DND-41 (cell line): Measurements from ENCODE around the gene PPP3CA.
A peak's percentile ranks its signal among the peaks of the same experiment; 100 is the strongest.

Experiments
- ATAC-seq: fragments of 200-7000 bp; cut with Tn5 transposase; 3 replicates; pipeline ENCODE4 v1.9.1; 2021; ENCODE audit warnings: low read depth; ENCODE audit not compliant: insufficient read depth
- DNase-seq: peaks from one replicate; pipeline ENCODE4 v3.0.0-alpha.2; 2020
- H2AFZ ChIP-seq: 2 replicates; pipeline ENCODE4 v1.6.0; 2012; ENCODE audit warnings: low read depth, low read length
- H3K27ac ChIP-seq: 2 replicates; pipeline ENCODE4 v1.5.1; 2012; ENCODE audit warnings: low read length, inconsistent platforms
- H3K27me3 ChIP-seq: fragments of 200-600 bp; sonication (generic); 2 replicates; pipeline ENCODE4 v1.6.0; 2012; ENCODE audit warnings: low read length, mild to moderate bottlenecking, inconsistent platforms; ENCODE audit not compliant: insufficient read depth, poor library complexity
- H3K36me3 ChIP-seq: 2 replicates; pipeline ENCODE4 v1.5.1; 2012; ENCODE audit warnings: low read length, inconsistent platforms; ENCODE audit not compliant: insufficient read depth
- H3K4me1 ChIP-seq: 2 replicates; pipeline ENCODE4 v1.5.1; 2012; ENCODE audit warnings: mild to moderate bottlenecking, low read length; ENCODE audit not compliant: insufficient read depth
- H3K4me2 ChIP-seq: 2 replicates; pipeline ENCODE4 v1.6.0; 2012; ENCODE audit warnings: mild to moderate bottlenecking, moderate library complexity, low read length, inconsistent platforms; ENCODE audit not compliant: insufficient read depth
- H3K4me3 ChIP-seq, 2 experiments: fragments of 200-600 bp in 1 of 2; shearing (Covaris generic) in 1 of 2; 2 replicates each; pipeline ENCODE4 v1.5.1; 2012 to 2016; ENCODE audit warnings: inconsistent platforms in 2 of 2, low read length in 2 of 2, mild to moderate bottlenecking in 2 of 2, low read depth in 1 of 2, moderate library complexity in 1 of 2
- H3K79me2 ChIP-seq: 2 replicates; pipeline ENCODE4 v1.6.0; 2012; ENCODE audit warnings: low read length, inconsistent platforms; ENCODE audit not compliant: insufficient read depth
- H3K9ac ChIP-seq: 2 replicates; pipeline ENCODE4 v1.6.0; 2012; ENCODE audit warnings: low read depth, mild to moderate bottlenecking, inconsistent platforms, low read length, moderate library complexity
- H3K9me3 ChIP-seq: 2 replicates; pipeline ENCODE4 v1.5.1; 2012; ENCODE audit warnings: low read length, moderate library complexity, mild to moderate bottlenecking, inconsistent platforms; ENCODE audit not compliant: insufficient read depth, severe bottlenecking
- H4K20me1 ChIP-seq: 2 replicates; pipeline ENCODE4 v1.6.0; 2012; ENCODE audit warnings: low read length; ENCODE audit not compliant: insufficient read depth
- CTCF ChIP-seq: IDR thresholded peaks from 2 replicates; pipeline ENCODE4 v1.5.1; 2012; ENCODE audit warnings: borderline replicate concordance, low read length, moderate library complexity, mild to moderate bottlenecking; ENCODE audit not compliant: poor library complexity, severe bottlenecking; ENCODE audit errors: extremely low read depth
- EZH2 ChIP-seq: IDR thresholded peaks from 3 replicates; pipeline ENCODE4 v1.6.1; 2012; ENCODE audit warnings: borderline replicate concordance, low read depth, mild to moderate bottlenecking, moderate library complexity, low read length, inconsistent platforms; ENCODE audit not compliant: severe bottlenecking

The PPP3CA gene

GRCh38 chr4:101346351-101347266, 717 bp downstream of the PPP3CA start:
- H3K27ac ChIP-seq = peak overlapping the region; percentile 85
- H3K27me3 ChIP-seq = no peaks in the 10 kb centered on the region
- no peaks in the 10 kb centered on the region for H3K9me3 ChIP-seq
- TF ChIP-seq CTCF = no peak
- no peak for TF ChIP-seq EZH2
- H3K4me3 ChIP-seq = peak overlapping the region; percentile 84 to 98
- peaks cover 12% of the 10 kb centered on the region; the same call in 1 of the 2 replicates for H4K20me1 ChIP-seq
- no peaks in the 10 kb centered on the region; the same call in none of the 2 replicates for H3K36me3 ChIP-seq
- H3K9ac ChIP-seq = peak overlapping the region; percentile 92
- peaks cover 48% of the 10 kb centered on the region for H3K79me2 ChIP-seq
- H3K4me2 ChIP-seq = peak overlapping the region; percentile 82
- DNase-seq = peak; percentile 78
- peak; percentile 45 for ATAC-seq
- peak overlapping the region; percentile 78 for H2AFZ ChIP-seq
- peaks cover 29% of the 10 kb centered on the region for H3K4me1 ChIP-seq

GRCh38 chr4:101345596-101346350, 1.6 kb downstream of the PPP3CA start:
- TF ChIP-seq EZH2 (no peak), CTCF (peak; percentile 1)
- DNase-seq = peak; percentile 82
- H4K20me1 ChIP-seq = peaks cover 15% of the 10 kb centered on the region; the same call in 1 of the 2 replicates

GRCh38 chr4:101345271-101345595, 2.1 kb downstream of the PPP3CA start:
- H3K27ac ChIP-seq = peak overlapping the region; percentile 58
- DNase-seq = peak; percentile 18
- peak overlapping the region; percentile 92 for H3K9ac ChIP-seq

More at GRCh38 chr4:101345596-101346350, 1.6 kb downstream of the PPP3CA start:
- Histone ChIP-seq H3K27me3 (no peaks in the 10 kb centered on the region), H3K36me3 (peaks cover 3% of the 10 kb centered on the region), H3K4me3 (peak overlapping the region; percentile 84 to 98), H2AFZ (peak overlapping the region; percentile 65), H3K9ac (peak overlapping the region; percentile 92), H3K4me2 (peak overlapping the region; percentile 82), H3K4me1 (peaks cover 29% of the 10 kb centered on the region), H3K79me2 (peaks cover 55% of the 10 kb centered on the region), H3K27ac (peak overlapping the region; percentile 63), H3K9me3 (no peaks in the 10 kb centered on the region)
- ATAC-seq = peak; percentile 22

More at GRCh38 chr4:101345271-101345595, 2.1 kb downstream of the PPP3CA start:
- Histone ChIP-seq H2AFZ (peak overlapping the region; percentile 65), H3K4me1 (peaks cover 29% of the 10 kb centered on the region), H3K4me2 (peak overlapping the region; percentile 82), H3K9me3 (no peaks in the 10 kb centered on the region), H4K20me1 (peaks cover 15% of the 10 kb centered on the region; the same call in 1 of the 2 replicates), H3K27me3 (no peaks in the 10 kb centered on the region), H3K36me3 (peaks cover 3% of the 10 kb centered on the region), H3K4me3 (peak overlapping the region; percentile 84 to 98; a peak in 3 of 4 replicates), H3K79me2 (peaks cover 60% of the 10 kb centered on the region)
- no peak for ATAC-seq
- no peak for TF ChIP-seq CTCF
